Activated B cell treated with CpG ODN at 0.5 μM for 24 hours (primary cell): ENCODE measurements around the gene RPRD1B. TPM values are rescaled to one million over a fixed set of nuclear protein-coding genes. Genes with fewer than 3 reads are reported as not detected.
"Not testable (repeated sequence)": the region's sequence is repeated elsewhere in the genome, so short reads cannot be mapped to it uniquely, and the experiment has no call there.

Experiments used
- ATAC-seq: fragments of 200-7000 bp; cut with Tn5 transposase; one replicate; pipeline ENCODE4 v1.10.0; 2021; ENCODE audit warnings: low read depth, mild to moderate bottlenecking, moderate library complexity
- CTCF ChIA-PET: fragments of 350-600 bp; sonication (Branson Sonifier 250); formaldehyde crosslinking; loops from one replicate; lab custom pipeline; 2021; ENCODE audit warnings: antibody characterized with exemption; lab: Charles Lee
- POLR2A ChIA-PET: fragments of 350-600 bp; sonication (Branson Sonifier 250); formaldehyde crosslinking; loops from one replicate; lab custom pipeline; 2021; ENCODE audit warnings: antibody characterized with exemption; lab: Charles Lee
- DNase-seq: peaks from one replicate; pipeline ENCODE4 v3.0.0; 2022
- H3K27ac Mint-ChIP-seq: one replicate; pipeline ENCODE4 v1.8.0; 2020; ENCODE audit warnings: mixed read lengths
- H3K27me3 Mint-ChIP-seq: one replicate; pipeline ENCODE4 v1.8.0; 2021; ENCODE audit warnings: mixed read lengths
- H3K36me3 Mint-ChIP-seq: one replicate; pipeline ENCODE4 v1.8.0; 2021; ENCODE audit warnings: low read depth, mixed read lengths
- H3K4me1 Mint-ChIP-seq: one replicate; pipeline ENCODE4 v1.8.0; 2021; ENCODE audit warnings: mixed read lengths
- H3K4me3 Mint-ChIP-seq: one replicate; pipeline ENCODE4 v1.8.0; 2020; ENCODE audit warnings: mild to moderate bottlenecking, mixed read lengths
- H3K9me3 Mint-ChIP-seq: one replicate; pipeline ENCODE4 v1.8.0; 2020; ENCODE audit warnings: mixed read lengths
- intact Hi-C: fragments of 100-400 bp; cut with micrococcal nuclease; formaldehyde crosslinking; loops from one replicate; pipeline ENCODE4 v1.15.1; 2024
- total RNA-seq: library from RNA; stranded (reverse); gene quantifications from 2 replicates; pipeline ENCODE4 v1.2.3, GENCODE V29; 2022
- TF ChIP-seq, protein P1 (sequence below): fragments of 200-600 bp; IDR thresholded peaks from one replicate; pipeline ENCODE4 v1.8.0; 2022; ENCODE audit warnings: antibody characterized with exemption, mild to moderate bottlenecking

RPRD1B gene
- total RNA-seq, 1 donor from 2014 or later, result 38.4 TPM

DNA sequence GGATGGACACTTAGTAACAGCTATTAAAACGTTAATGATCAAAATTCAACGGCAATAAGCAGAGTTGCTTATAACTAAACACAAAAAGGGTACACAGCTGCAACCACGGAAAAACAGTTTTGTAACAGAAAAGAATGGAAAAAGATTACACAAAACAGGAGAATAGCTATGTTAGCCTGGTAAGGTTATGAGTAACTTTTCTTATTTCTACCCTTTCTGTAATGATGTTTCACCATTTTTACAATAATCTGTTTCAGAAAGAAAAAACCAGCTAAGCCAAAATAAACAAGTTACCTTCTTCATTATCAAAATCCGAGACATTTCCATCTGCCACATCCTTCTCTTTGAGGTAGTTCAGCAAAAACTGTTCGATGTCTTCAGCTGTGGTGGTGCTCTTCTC is 27.6 kb upstream of the RPRD1B start:
- no peak for DNase-seq
- no peaks in the 10 kb centered on the region for H3K27me3 Mint-ChIP-seq
- TF ChIP-seq, protein P1, sequence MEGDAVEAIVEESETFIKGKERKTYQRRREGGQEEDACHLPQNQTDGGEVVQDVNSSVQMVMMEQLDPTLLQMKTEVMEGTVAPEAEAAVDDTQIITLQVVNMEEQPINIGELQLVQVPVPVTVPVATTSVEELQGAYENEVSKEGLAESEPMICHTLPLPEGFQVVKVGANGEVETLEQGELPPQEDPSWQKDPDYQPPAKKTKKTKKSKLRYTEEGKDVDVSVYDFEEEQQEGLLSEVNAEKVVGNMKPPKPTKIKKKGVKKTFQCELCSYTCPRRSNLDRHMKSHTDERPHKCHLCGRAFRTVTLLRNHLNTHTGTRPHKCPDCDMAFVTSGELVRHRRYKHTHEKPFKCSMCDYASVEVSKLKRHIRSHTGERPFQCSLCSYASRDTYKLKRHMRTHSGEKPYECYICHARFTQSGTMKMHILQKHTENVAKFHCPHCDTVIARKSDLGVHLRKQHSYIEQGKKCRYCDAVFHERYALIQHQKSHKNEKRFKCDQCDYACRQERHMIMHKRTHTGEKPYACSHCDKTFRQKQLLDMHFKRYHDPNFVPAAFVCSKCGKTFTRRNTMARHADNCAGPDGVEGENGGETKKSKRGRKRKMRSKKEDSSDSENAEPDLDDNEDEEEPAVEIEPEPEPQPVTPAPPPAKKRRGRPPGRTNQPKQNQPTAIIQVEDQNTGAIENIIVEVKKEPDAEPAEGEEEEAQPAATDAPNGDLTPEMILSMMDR, result no peak
- ChIA-PET POLR2A (no interaction called here), CTCF (interaction anchor here (1.7 kb wide), 1 partner anchor 216 kb away, joined by 3 read pairs; no protein-coding TSS in a partner anchor)
- H3K4me3 Mint-ChIP-seq, result no peak overlapping the region
- intact Hi-C loops, result no loop called here
- peaks cover 70% of the 10 kb centered on the region for H3K36me3 Mint-ChIP-seq
- peaks cover 1% of the 10 kb centered on the region for H3K4me1 Mint-ChIP-seq
- no peak for ATAC-seq
- H3K27ac Mint-ChIP-seq, result no peak overlapping the region
- H3K9me3 Mint-ChIP-seq, result no peaks in the 10 kb centered on the region

DNA sequence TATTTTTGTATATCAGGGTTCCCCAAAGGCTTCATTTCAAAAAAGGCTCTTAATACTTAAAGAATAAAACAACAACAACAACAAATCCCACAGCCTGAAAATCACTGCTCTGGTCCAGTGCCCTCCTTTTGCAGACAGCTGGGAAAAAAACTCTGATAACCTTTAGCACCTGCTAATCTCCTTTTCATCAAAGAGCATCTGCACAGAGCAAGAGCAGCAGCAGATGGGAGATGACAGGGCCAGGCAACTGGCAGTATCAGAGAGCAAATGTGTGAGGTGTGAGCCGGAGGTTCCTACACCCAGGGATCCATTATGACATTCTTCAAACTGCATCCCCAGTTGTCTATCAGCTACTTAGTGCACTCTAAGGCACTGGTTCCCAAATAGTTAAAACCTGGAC is 26.0 kb upstream of the RPRD1B start:
- no peak for DNase-seq
- no peak for ATAC-seq
- TF ChIP-seq, protein P1, result no peak
- POLR2A ChIA-PET, result no interaction called here
- H3K27ac Mint-ChIP-seq, result no peak overlapping the region
- H3K27me3 Mint-ChIP-seq, result no peaks in the 10 kb centered on the region
- H3K36me3 Mint-ChIP-seq, result peaks cover 69% of the 10 kb centered on the region
- H3K4me3 Mint-ChIP-seq, result no peak overlapping the region
- H3K4me1 Mint-ChIP-seq, result peaks cover 1% of the 10 kb centered on the region
- intact Hi-C loops, result no loop called here
- no peaks in the 10 kb centered on the region for H3K9me3 Mint-ChIP-seq
- CTCF ChIA-PET, result no interaction called here

DNA sequence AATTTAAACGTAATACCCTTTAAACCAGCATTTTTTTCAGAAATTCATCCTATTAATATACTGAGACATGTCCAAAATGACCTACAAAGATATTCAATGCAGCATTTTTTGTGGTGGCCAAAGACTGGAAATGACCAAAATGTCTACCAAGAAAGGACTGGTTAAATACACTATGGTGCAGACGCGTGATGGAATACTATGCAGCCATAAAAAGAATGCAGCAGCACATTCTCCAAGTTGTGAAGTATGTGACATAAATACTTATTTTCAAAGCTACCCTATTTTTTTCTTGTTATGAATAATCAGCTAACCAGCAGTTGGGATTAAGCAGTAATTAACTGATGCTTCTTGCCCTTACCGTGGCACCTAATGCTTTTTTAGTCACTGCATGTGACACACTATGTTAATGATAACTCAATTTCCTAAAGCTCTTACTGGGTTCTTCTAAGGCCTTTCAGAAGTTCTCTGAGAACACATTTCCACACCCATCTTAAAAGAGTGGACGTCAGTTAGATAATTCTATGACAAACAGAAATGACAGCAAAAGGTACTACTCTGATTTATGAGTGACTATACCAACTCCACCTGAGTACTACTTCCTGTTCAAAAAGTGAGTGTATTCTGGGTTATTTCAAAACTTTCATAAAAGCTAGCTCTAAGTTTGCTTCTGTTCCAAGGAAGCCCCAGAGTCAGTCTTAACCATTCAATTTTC is 25.2 kb upstream of the RPRD1B start:
- POLR2A ChIA-PET, result no interaction called here
- Mint-ChIP-seq H3K27ac (no peak overlapping the region), H3K36me3 (peaks cover 72% of the 10 kb centered on the region), H3K4me1 (peaks cover 1% of the 10 kb centered on the region), H3K27me3 (no peaks in the 10 kb centered on the region), H3K9me3 (no peaks in the 10 kb centered on the region), H3K4me3 (no peak overlapping the region)
- CTCF ChIA-PET, result no interaction called here
- intact Hi-C loops, result no loop called here
- ATAC-seq (no peak), DNase-seq (no peak)
- TF ChIP-seq, protein P1, result no peak

DNA sequence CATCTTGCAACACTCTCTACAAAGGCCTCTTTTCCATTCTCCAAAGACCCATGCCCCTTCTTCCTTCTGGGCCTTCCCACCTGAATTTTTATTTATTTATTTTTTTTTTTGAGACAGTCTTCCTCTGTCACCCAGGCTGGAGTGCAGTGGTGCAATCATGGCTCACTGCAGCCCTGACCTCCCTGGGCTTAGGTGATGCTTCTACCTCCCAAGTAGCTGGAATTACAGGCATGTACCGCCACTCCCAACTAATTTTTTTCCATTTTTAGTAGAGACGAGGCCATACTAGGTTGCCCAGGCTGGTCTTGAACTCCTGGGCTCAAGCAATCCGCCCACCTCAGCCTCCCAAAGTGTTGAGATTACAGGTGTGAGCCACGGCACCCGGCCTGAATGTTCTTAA is 24.1 kb upstream of the RPRD1B start:
- H3K36me3 Mint-ChIP-seq, result peaks cover 74% of the 10 kb centered on the region
- POLR2A ChIA-PET, CTCF ChIA-PET, DNase-seq, ATAC-seq, H3K4me1 Mint-ChIP-seq, H3K27me3 Mint-ChIP-seq, H3K9me3 Mint-ChIP-seq, intact Hi-C loops, H3K27ac Mint-ChIP-seq, H3K4me3 Mint-ChIP-seq: not testable (repeated sequence)

DNA sequence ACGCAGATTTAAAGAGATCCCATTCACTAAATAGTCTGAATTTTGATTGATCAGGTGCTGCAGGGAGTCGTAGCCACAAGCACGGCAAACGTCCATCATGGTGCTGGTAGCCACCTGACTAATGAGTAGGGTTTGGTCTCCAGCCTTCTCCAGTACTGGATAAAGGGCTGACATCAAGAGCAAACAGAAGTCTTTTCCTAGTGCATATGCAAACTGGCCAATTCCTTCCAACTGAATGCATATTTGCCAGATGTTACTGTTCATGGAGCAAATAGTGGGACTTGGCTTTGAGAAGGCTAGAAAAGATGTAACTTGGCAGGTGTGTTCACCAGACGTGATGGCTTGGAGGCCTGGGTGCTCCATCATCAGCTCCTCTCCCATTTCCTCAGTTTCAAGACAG is 21.9 kb upstream of the RPRD1B start:
- POLR2A ChIA-PET, result no interaction called here
- TF ChIP-seq, protein P1, result no peak
- peaks cover 75% of the 10 kb centered on the region for H3K36me3 Mint-ChIP-seq

More for the DNA sequence above, 21.9 kb upstream of the RPRD1B start:
- H3K9me3 Mint-ChIP-seq, result no peaks in the 10 kb centered on the region
- H3K4me3 Mint-ChIP-seq, result no peak overlapping the region
- no peak for DNase-seq
- no peak for ATAC-seq
- no peaks in the 10 kb centered on the region for H3K27me3 Mint-ChIP-seq
- peaks cover 1% of the 10 kb centered on the region for H3K4me1 Mint-ChIP-seq
- CTCF ChIA-PET, result no interaction called here
- no peak overlapping the region for H3K27ac Mint-ChIP-seq
- intact Hi-C loops, result no loop called here
